H1 (cell line): Measurements from ENCODE around the gene SCARB1. TPM values are rescaled to one million over a fixed set of nuclear protein-coding genes. Genes with fewer than 3 reads are reported as not detected.

ENCODE experiments used
- CTCF ChIA-PET: fragments of 300-600 bp; sonication (Branson Sonifier 250); formaldehyde crosslinking; loops from one replicate; lab custom pipeline; 2021; ENCODE audit not compliant: partially characterized antibody; lab: Charles Lee
- POLR2A ChIA-PET: fragments of 300-600 bp; sonication (Branson Sonifier 250); formaldehyde crosslinking; loops from one replicate; lab custom pipeline; 2021; ENCODE audit warnings: inconsistent platforms; ENCODE audit not compliant: partially characterized antibody; lab: Charles Lee
- DNase-seq, 2 experiments: peaks; one replicate each; pipeline versions ENCODE4 v3.0.0 to v3.0.0-alpha.2; 2010 to 2022; ENCODE audit warnings: low spot score in 2 of 2, low read depth in 1 of 2, mixed read lengths in 1 of 2
- FAIRE-seq: peaks from 2 replicates; lab custom pipeline; 2011; peaks lifted over from hg19 to GRCh38; lab: Jason Lieb, UNC
- H2AFZ ChIP-seq: 2 replicates; pipeline ENCODE4 v1.8.1; 2012; ENCODE audit warnings: low read length, inconsistent platforms
- H2AK5ac ChIP-seq: 2 replicates; pipeline ENCODE4 v1.6.1; 2013; ENCODE audit warnings: low read depth, low read length
- H2BK120ac ChIP-seq: replicated peaks from 2 replicates; pipeline ENCODE3; 2013; ENCODE audit warnings: low read depth, low read length, inconsistent platforms
- H2BK12ac ChIP-seq: 2 replicates; pipeline ENCODE4 v1.6.1; 2013; ENCODE audit warnings: low read depth, low read length
- H2BK15ac ChIP-seq: 2 replicates; pipeline ENCODE4 v1.6.1; 2013; ENCODE audit warnings: low read length
- H2BK20ac ChIP-seq: 2 replicates; pipeline ENCODE4 v1.6.1; 2013; ENCODE audit warnings: low read length
- H2BK5ac ChIP-seq: 2 replicates; pipeline ENCODE4 v1.6.1; 2013; ENCODE audit warnings: low read depth, low read length
- H3K14ac ChIP-seq: 2 replicates; pipeline ENCODE4 v1.6.1; 2013; ENCODE audit warnings: inconsistent platforms; ENCODE audit not compliant: insufficient read length
- H3K18ac ChIP-seq: 2 replicates; pipeline ENCODE4 v1.6.1; 2013; ENCODE audit warnings: low read length; ENCODE audit errors: extremely low read depth
- H3K23ac ChIP-seq: 2 replicates; pipeline ENCODE4 v1.6.1; 2013; ENCODE audit warnings: inconsistent platforms; ENCODE audit not compliant: insufficient read length
- H3K23me2 ChIP-seq: 2 replicates; pipeline ENCODE4 v1.6.1; 2013; ENCODE audit warnings: low read depth, low read length
- H3K27ac ChIP-seq: 2 replicates; pipeline ENCODE4 v1.6.1; 2011; ENCODE audit warnings: low read depth, low read length, inconsistent platforms
- H3K27me3 ChIP-seq, 4 experiments: replicated peaks in 1 of 4; 1 replicate in 1 of 4; 2 replicates in 3 of 4; pipeline versions ENCODE4 v1.6.1 to v1.8.1; 2011 to 2013; ENCODE audit warnings: low read length in 3 of 4, mild to moderate bottlenecking in 3 of 4, inconsistent platforms in 2 of 4, mixed read lengths in 2 of 4, moderate library complexity in 1 of 4; ENCODE audit not compliant: control insufficient read depth in 3 of 4, insufficient read depth in 3 of 4; ENCODE audit errors: extremely low read depth in 1 of 4
- H3K36me3 ChIP-seq, 4 experiments: 2 replicates each; pipeline versions ENCODE4 v1.6.1 to v1.8.1; 2011 to 2013; ENCODE audit warnings: mild to moderate bottlenecking in 4 of 4, low read length in 3 of 4, moderate library complexity in 2 of 4, control low read depth in 1 of 4, inconsistent platforms in 1 of 4; ENCODE audit not compliant: insufficient read depth in 4 of 4, control insufficient read depth in 2 of 4
- H3K4ac ChIP-seq: replicated peaks from 2 replicates; pipeline ENCODE3; 2013; ENCODE audit warnings: low read length, low read depth, mixed read lengths, inconsistent platforms; ENCODE audit not compliant: insufficient read length
- H3K4me1 ChIP-seq, 4 experiments: replicated peaks in 1 of 4; 1 replicate in 1 of 4; 2 replicates in 3 of 4; pipeline versions ENCODE4 v1.6.1 to v1.8.1; 2011 to 2013; ENCODE audit warnings: low read length in 3 of 4, inconsistent platforms in 2 of 4, mixed read lengths in 1 of 4; ENCODE audit not compliant: insufficient read depth in 4 of 4, control insufficient read depth in 3 of 4
- H3K4me2 ChIP-seq, 2 experiments: 2 replicates each; pipeline versions ENCODE4 v1.6.1 to v1.8.1; 2011 to 2013; ENCODE audit warnings: low read depth in 2 of 2, low read length in 2 of 2, control low read depth in 1 of 2, inconsistent platforms in 1 of 2, mild to moderate bottlenecking in 1 of 2; ENCODE audit not compliant: insufficient read depth in 1 of 2
- H3K4me3 ChIP-seq, 4 experiments: fragments of 200-600, 300-600 bp in 1 of 4; sonication (generic), shearing (Covaris generic), sonication (Bioruptor Twin) in 1 of 4; 2 replicates each; pipeline versions ENCODE4 v1.5.1 to v1.8.1; 2011 to 2016; ENCODE audit warnings: low read length in 4 of 4, low read depth in 3 of 4, control low read depth in 2 of 4, inconsistent platforms in 2 of 4, mild to moderate bottlenecking in 2 of 4, mixed read lengths in 1 of 4, moderate library complexity in 1 of 4; ENCODE audit not compliant: insufficient read depth in 2 of 4; ENCODE audit errors: extremely low read depth in 1 of 4
- H3K56ac ChIP-seq: replicated peaks from 2 replicates; pipeline ENCODE3; 2013; ENCODE audit warnings: low read depth, mild to moderate bottlenecking, mixed read lengths, low read length, inconsistent platforms; ENCODE audit not compliant: insufficient read length
- H3K79me1 ChIP-seq: 2 replicates; pipeline ENCODE4 v1.6.1; 2013; ENCODE audit warnings: low read depth, low read length, control low read depth
- H3K79me2 ChIP-seq, 2 experiments: 2 replicates each; pipeline versions ENCODE4 v1.6.1 to v1.8.1; 2012 to 2013; ENCODE audit warnings: low read length in 2 of 2, mild to moderate bottlenecking in 2 of 2, inconsistent platforms in 1 of 2; ENCODE audit not compliant: insufficient read depth in 2 of 2, control insufficient read depth in 1 of 2
- H3K9ac ChIP-seq, 4 experiments: replicated peaks in 1 of 4; 1 replicate in 1 of 4; 2 replicates in 3 of 4; pipeline versions ENCODE4 v1.6.1 to v1.8.1; 2011 to 2013; ENCODE audit warnings: low read depth in 3 of 4, low read length in 3 of 4, control low read depth in 2 of 4, mild to moderate bottlenecking in 2 of 4, moderate library complexity in 2 of 4, inconsistent platforms in 1 of 4; ENCODE audit errors: extremely low read depth in 1 of 4
- H3K9me3 ChIP-seq, 2 experiments: 2 replicates each; pipeline versions ENCODE4 v1.6.1 to v1.8.1; 2012 to 2013; ENCODE audit warnings: mild to moderate bottlenecking in 2 of 2, moderate library complexity in 2 of 2, control low read depth in 1 of 2, inconsistent platforms in 1 of 2, low read depth in 1 of 2, low read length in 1 of 2, mixed read lengths in 1 of 2; ENCODE audit not compliant: insufficient read depth in 2 of 2
- H4K20me1 ChIP-seq, 2 experiments: replicated peaks in 1 of 2; 2 replicates each; pipeline versions ENCODE3 to v1.8.1; 2011 to 2013; ENCODE audit warnings: inconsistent platforms in 2 of 2, low read length in 2 of 2, mild to moderate bottlenecking in 1 of 2; ENCODE audit not compliant: insufficient read depth in 2 of 2, control insufficient read depth in 1 of 2
- H4K5ac ChIP-seq: 2 replicates; pipeline ENCODE4 v1.6.1; 2013; ENCODE audit warnings: low read length, low read depth, mixed read lengths, inconsistent platforms; ENCODE audit not compliant: insufficient read length
- H4K8ac ChIP-seq: 2 replicates; pipeline ENCODE4 v1.8.0; 2013; ENCODE audit warnings: mild to moderate bottlenecking, moderate library complexity, low read length, inconsistent platforms; ENCODE audit not compliant: insufficient read depth; ENCODE audit errors: extremely low read depth
- H4K91ac ChIP-seq: replicated peaks from 2 replicates; pipeline ENCODE3; 2013; ENCODE audit warnings: low read length, mixed read lengths, inconsistent platforms; ENCODE audit not compliant: insufficient read length
- BACH1 ChIP-seq: IDR thresholded peaks from 2 replicates; pipeline ENCODE4 v1.6.1; 2012; ENCODE audit warnings: low read length, improper control_type of control experiment
- BCL11A ChIP-seq, 2 experiments: IDR thresholded peaks; one replicate each; pipeline ENCODE4 v1.6.1; 2011; ENCODE audit warnings: low read depth in 2 of 2, low read length in 2 of 2, mild to moderate bottlenecking in 2 of 2
- BRCA1 ChIP-seq: IDR thresholded peaks from 2 replicates; pipeline ENCODE4 v1.6.1; 2012; ENCODE audit warnings: low read depth, low read length, improper control_type of control experiment
- CHD1 ChIP-seq: IDR thresholded peaks from 2 replicates; pipeline ENCODE4 v1.6.1; 2012; ENCODE audit warnings: low read depth, low read length, improper control_type of control experiment
- CTCF ChIP-seq, 3 experiments: IDR thresholded peaks; 1 replicate in 2 of 3; 2 replicates in 1 of 3; pipeline versions ENCODE4 v1.5.1 to v1.6.1; 2011; ENCODE audit warnings: low read length in 3 of 3, mild to moderate bottlenecking in 3 of 3, inconsistent platforms in 2 of 3, low read depth in 1 of 3, moderate library complexity in 1 of 3; ENCODE audit not compliant: insufficient read depth in 1 of 3; ENCODE audit errors: control extremely low read depth in 1 of 3
- EP300 ChIP-seq, 2 experiments: IDR thresholded peaks; 1 replicate in 1 of 2; 2 replicates in 1 of 2; pipeline ENCODE4 v1.6.1; 2011 to 2012; ENCODE audit warnings: low read depth in 2 of 2, low read length in 2 of 2, mild to moderate bottlenecking in 2 of 2, borderline replicate concordance in 1 of 2, inconsistent platforms in 1 of 2, moderate library complexity in 1 of 2
- KDM5A ChIP-seq: fragments of 200-600 bp; IDR thresholded peaks from 2 replicates; pipeline ENCODE4 v1.7.1; 2012; ENCODE audit warnings: mild to moderate bottlenecking, low read length, inconsistent platforms, mixed read lengths
- NRF1 ChIP-seq: IDR thresholded peaks from 2 replicates; pipeline ENCODE4 v1.6.1; 2011; ENCODE audit warnings: mild to moderate bottlenecking, low read depth, low read length, improper control_type of control experiment
- SAP30 ChIP-seq: fragments of 300-600 bp; sonication (generic); IDR thresholded peaks from 2 replicates; pipeline ENCODE4 v1.7.1; 2012; ENCODE audit warnings: low read length, moderate library complexity, mild to moderate bottlenecking, inconsistent platforms; ENCODE audit not compliant: insufficient read depth, insufficient replicate concordance
- SIN3A ChIP-seq, 2 experiments: IDR thresholded peaks in 1 of 2; conservative IDR thresholded peaks in 1 of 2; 2 replicates each; pipeline ENCODE4 v1.6.1; 2011 to 2012; ENCODE audit warnings: low read length in 2 of 2, improper control_type of control experiment in 1 of 2, low read depth in 1 of 2, mild to moderate bottlenecking in 1 of 2
- SP1 ChIP-seq: IDR thresholded peaks from 2 replicates; pipeline ENCODE4 v1.6.1; 2011; ENCODE audit warnings: low read depth, low read length
- SP2 ChIP-seq: IDR thresholded peaks from 2 replicates; pipeline ENCODE4 v1.6.1; 2012; ENCODE audit warnings: mild to moderate bottlenecking, low read length, inconsistent platforms
- WGBS, 2 experiments: shearing (Covaris generic) in 1 of 2; methylation state at CpG; one replicate each; pipeline versions ENCODE4 v1.1.6 to v1.1.7; 2013 to 2015; ENCODE audit warnings: low lambda C conversion rate in 2 of 2, mixed read lengths in 2 of 2, inconsistent platforms in 1 of 2, low coverage in 1 of 2, missing lambda C conversion rate in 1 of 2; ENCODE audit not compliant: insufficient replicate concordance in 2 of 2, insufficient coverage in 1 of 2, insufficient read length in 1 of 2; ENCODE audit errors: extremely low coverage in 1 of 2, missing lambda C conversion rate in 1 of 2; 5-methylcytosine and 5-hydroxymethylcytosine counted together
- polyA plus RNA-seq, 7 experiments: library from polyadenylated mRNA; depleted of rRNA in 3 of 7; stranded (reverse) in 5 of 7; unstranded in 2 of 7; fragments of >200 nt in 5 of 7; fragments of 200-250 nt in 2 of 7; gene quantifications; 1 replicate in 5 of 7; 2 replicates in 1 of 7; 4 replicates in 1 of 7; pipeline versions ENCODE4 v1.2.1 to v1.2.3, GENCODE V29; 2011 to 2013; ENCODE audit warnings: missing spikeins in 2 of 7, mixed read lengths in 2 of 7
- total RNA-seq: library from RNA; stranded (reverse); fragmentation: NEBNext Ultra II Directional; extraction: Animal tissue kit (Norgen Biotek cat#: 25700); gene quantifications from 2 replicates; pipeline ENCODE4 v1.2.1, GENCODE V29; 2021

SCARB1 gene
- total and polyA plus RNA-seq, 2 of the 8 experiments (the other 6 are each of a cell fraction or from before 2014, with no cell fraction given) = 45.3 to 57.1 TPM

GRCh38 chr12:124792156-124792555 is 71.5 kb downstream of the SCARB1 start:
- no peaks in the 10 kb centered on the region for H3K79me2 ChIP-seq
- no peaks in the 10 kb centered on the region for H4K20me1 ChIP-seq
- 91% methylated on average over 13 of the region's 13 CpGs; no CpG with 5 or more reads in 1 of the 2 experiments for WGBS, 2 experiments
- ChIA-PET POLR2A (interaction anchor here (1.5 to 2.0 kb wide), 2 partner anchors 11 to 122 kb away, joined by 4 to 5 read pairs; partner anchors contain the start of gene UBC), CTCF (interaction anchor here (0.6 to 1.3 kb wide), 2 partner anchors 15 to 109 kb away, joined by 3 read pairs; no protein-coding TSS in a partner anchor)
- no peak overlapping the region for H3K4ac ChIP-seq
- H3K23me2 ChIP-seq = no peaks in the 10 kb centered on the region
- no peaks in the 10 kb centered on the region for H3K79me1 ChIP-seq
- H3K27ac ChIP-seq = no peak overlapping the region
- no peak overlapping the region for H3K9ac ChIP-seq
- DNase-seq = no peak
- H2AK5ac ChIP-seq = no peak overlapping the region
- H4K91ac ChIP-seq = no peak overlapping the region
- H3K23ac ChIP-seq = no peak overlapping the region
- no peaks in the 10 kb centered on the region for H3K9me3 ChIP-seq
- H2BK20ac ChIP-seq = no peak overlapping the region
- no peak overlapping the region for H2BK5ac ChIP-seq
- H3K4me3 ChIP-seq = no peak overlapping the region
- H3K4me2 ChIP-seq = no peak overlapping the region
- H3K14ac ChIP-seq = no peak overlapping the region
- H2BK12ac ChIP-seq = no peak overlapping the region
- H3K27me3 ChIP-seq = no peaks in the 10 kb centered on the region
- no peak overlapping the region for H2BK15ac ChIP-seq
- H3K4me1 ChIP-seq = no peaks in the 10 kb centered on the region; a peak in 1 of 7 replicates
- FAIRE-seq = no peak
- H2BK120ac ChIP-seq = no peak overlapping the region
- no peak overlapping the region for H2AFZ ChIP-seq
- no peak overlapping the region for H3K56ac ChIP-seq
- H4K8ac ChIP-seq = no peak overlapping the region
- no peaks in the 10 kb centered on the region for H3K36me3 ChIP-seq
- no peak overlapping the region for H3K18ac ChIP-seq
- H4K5ac ChIP-seq = no peak overlapping the region
- no peak for TF ChIP-seq EP300 (IDR thresholded peaks at IDR 0.05; ENCODE audit: borderline replicate concordance in 1 of 2, low read depth in 2 of 2, low read length in 2 of 2)
- TF ChIP-seq NRF1 = no peak
- no peak for TF ChIP-seq BCL11A (IDR thresholded peaks at IDR 0.05; ENCODE audit: low read depth in 2 of 2, low read length in 2 of 2)
- TF ChIP-seq SP2 = no peak
- no peak for TF ChIP-seq CTCF (IDR thresholded peaks at IDR 0.05; ENCODE audit: control extremely low read depth in 1 of 3, insufficient read depth in 1 of 3, low read depth in 1 of 3, low read length in 3 of 3)
- no peak for TF ChIP-seq CHD1
- TF ChIP-seq SIN3A (conservative IDR thresholded peaks at IDR 0.05 in 1 of 2, IDR thresholded peaks at IDR 0.05 in 1 of 2; ENCODE audit: low read depth in 1 of 2, low read length in 2 of 2) = no peak
- no peak for TF ChIP-seq BRCA1
- no peak for TF ChIP-seq KDM5A
- TF ChIP-seq SAP30 = no peak
- TF ChIP-seq SP1 = no peak
- no peak for TF ChIP-seq BACH1
